NCI-H524 (cell line): ENCODE data around the gene DAAM1.

ENCODE experiments used
- DNase-seq, 2 experiments: peaks; one replicate each; lab custom pipeline; 2025; lab: John Stamatoyannopoulos, UW

Gene DAAM1

DNA sequence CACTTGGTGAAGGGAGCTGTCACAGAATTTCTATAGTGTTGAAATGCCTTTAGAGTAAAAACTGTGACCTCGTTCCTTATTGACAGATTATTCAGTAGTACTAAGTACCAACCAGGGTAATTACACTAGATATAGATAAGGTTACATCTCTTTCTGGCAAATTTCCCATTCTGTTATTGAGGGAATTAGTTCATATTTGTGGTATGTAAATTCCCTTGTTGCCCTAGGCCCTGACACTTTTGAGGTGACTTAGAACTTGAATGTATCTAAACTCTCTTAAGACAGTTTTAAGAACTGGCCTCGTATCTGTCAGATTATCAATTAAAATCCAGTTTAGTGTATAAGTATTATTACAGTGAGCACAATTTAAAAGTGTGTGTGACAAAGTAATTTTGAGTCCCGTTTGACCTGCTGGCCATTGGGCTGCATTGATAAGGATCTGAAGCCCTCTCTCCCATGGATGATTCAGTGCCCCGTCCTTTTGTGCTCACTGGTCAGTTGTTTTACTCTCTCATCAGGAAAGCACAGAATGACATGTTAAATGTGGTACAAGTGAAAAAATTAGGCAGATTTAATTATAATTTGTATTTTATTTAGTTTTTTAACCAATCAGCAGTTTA, 153.5 kb downstream of the DAAM1 start:
- peak in 1 of 2 experiments; percentile 63 for DNase-seq

DNA sequence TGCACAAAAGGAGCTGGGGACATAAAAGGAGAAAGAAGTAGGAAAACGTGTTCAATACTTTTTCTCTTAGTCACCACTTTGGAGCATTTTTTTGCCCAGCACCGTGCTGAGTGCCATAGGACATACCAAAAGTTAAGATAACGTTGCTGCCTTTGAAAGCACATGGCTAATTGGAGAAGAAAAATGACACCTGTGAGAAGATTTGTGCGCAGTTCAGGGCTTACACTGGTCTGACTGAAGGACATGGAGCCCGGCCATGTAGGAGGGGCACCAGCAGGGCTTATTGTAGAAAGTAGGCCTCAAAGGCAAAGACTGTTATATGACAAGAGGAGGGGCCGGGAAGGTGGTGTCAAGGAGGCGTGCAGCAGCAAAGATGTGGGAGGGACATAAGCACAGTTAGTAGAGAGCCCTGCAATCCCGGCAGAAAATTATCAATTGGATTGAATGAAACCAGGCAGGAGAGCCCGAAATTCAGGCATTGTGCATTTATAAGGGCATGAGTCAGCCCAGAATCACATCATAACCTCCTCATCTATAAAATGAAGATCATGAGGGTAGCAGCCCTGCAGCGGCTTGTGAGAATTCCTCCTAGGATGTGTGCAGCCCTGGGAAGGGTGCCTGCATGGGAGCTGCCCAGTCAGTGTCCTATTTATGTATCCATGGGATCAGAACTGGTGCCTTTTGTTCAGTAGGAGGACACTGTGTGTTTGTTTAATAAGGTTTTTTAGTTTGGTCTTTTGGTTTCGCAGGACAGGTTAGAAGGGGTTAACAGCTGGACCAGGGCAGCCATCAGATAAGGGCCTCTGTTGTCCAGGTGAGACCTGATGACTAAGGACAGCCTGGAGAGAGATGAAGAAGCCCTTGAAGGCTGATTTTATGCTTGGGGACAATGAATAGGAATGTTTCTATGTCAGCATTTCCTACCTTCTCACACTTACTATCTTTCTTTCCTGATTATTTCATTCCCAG, 154.3 kb downstream of the DAAM1 start:
- DNase-seq: peak in 1 of 2 experiments; percentile 37

DNA sequence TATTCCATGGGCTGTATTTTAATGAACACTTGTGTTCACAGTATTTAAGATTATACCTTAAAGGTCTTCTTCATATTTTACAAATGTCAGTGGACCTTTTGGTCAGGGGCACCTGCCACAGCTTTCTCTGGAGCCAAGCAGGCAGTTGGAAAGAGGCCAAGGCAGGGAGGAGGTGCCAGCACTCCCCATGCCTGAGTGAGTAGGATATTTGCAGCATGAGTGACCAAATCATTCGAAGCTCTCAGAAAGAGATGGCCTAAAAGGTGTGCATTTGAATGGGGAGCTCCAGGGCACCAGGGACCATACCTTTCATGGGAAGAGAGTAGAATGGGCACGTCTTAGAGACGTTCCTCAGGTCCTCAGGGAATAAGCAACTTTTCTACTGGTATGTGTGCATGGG, 155.1 kb downstream of the DAAM1 start:
- peak; percentile 45 to 68 for DNase-seq

DNA sequence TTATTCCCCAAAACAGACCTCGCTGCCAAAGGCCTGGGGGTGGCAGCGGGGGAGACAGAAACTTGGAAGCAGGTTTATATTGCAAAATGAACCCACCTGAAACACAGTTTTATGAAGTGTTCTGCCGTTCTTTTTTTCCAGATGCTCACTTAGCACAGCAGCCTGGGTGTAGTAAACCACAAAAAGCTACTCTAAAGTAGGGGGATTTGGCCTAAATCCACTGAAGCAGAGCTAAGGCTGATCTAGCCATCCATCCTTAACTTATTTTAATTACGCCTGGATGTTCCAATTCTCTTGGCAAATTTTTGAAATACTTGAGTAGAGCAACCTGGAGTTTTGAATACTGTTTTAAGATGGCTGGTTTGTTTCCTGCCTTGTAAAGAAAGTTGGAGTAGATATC, 155.5 kb downstream of the DAAM1 start:
- no peak for DNase-seq

DNA sequence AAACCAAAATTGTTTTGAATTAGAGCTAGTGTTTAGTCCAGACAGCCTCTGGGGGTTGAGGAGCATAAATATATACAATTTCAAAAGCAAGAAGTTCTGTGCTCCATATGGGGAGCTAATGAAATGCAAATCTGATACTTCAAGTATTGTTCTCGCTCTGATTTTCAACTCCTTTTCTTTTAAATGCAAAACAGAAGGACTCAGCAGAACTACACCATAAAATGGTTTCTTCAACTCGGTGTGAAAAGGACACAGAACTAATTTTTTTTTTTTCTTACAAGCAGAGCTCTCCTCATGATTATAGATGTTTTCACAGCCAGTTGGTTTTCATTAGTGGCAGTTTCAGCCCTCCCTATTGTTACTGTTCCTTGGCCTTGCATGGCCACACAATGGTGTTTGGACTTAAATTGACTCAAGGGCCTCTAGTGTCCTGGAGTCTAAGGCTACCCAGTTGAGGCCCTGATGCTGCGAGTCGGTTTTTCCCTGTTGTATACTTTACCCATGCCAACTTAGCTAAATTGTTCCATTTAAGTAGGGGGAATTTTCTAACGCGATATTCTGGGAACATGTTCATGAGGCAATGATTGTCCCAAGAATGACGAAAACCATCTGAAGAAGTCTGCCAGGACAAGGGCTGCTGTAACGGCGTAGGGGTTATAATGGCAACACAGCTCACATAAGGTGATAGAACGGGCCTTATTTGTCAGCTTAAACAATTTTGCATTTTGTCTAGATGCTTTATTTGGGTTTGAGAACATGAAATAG, 156.4 kb downstream of the DAAM1 start:
- peak; percentile 77 to 94 for DNase-seq

DNA sequence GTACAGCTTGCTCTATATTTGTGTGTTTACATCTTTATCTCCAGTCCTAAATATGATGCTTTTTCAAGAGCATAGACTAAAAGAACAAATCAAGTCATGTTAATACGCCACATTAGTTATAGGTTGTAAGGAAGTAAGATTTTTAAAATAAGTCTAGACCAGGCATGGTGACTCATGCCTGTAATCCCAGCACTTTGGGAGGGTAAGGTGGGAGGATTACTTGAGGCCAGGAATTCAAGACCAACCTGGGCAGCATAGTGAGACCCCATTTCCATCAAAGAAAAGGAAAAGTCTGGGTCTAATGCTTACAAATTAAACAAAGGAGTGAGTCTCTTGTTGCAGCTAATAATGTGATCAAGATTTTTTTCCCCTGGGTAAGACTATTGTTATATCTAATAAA, 157.9 kb downstream of the DAAM1 start:
- DNase-seq: no peak

DNA sequence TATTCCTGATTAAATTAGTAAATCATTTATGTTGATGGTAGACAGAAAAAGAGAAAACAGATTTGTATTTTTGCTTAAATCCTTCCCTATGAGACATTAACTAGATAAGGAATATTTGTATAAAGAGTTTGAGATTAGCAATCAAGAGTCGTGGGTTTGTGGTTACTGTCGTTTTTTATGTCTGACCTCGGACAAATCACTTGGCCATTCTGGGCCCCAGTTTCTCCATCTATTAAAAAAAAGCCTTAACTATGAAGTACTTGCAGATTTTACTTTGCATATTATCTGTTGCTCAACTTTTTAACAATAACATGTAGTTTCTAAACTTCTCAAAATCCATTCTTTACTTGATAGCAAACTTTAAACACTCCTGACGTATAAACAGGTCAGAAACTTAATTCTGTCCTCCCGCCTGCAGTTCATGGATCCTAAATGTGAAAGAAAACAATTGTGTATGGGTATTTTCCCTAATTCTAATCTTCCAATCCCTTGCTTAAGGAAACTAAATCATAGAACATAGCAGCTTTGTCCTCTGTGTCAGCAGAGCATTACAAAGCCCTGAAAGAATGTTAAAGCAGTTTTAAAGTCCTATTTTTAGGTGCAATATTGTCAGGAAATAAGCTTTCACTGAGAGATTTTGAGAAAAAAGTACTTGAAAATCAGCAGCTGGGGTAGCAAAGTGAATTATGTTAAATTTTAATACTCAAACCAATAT, 158.5 kb downstream of the DAAM1 start:
- no peak for DNase-seq

DNA sequence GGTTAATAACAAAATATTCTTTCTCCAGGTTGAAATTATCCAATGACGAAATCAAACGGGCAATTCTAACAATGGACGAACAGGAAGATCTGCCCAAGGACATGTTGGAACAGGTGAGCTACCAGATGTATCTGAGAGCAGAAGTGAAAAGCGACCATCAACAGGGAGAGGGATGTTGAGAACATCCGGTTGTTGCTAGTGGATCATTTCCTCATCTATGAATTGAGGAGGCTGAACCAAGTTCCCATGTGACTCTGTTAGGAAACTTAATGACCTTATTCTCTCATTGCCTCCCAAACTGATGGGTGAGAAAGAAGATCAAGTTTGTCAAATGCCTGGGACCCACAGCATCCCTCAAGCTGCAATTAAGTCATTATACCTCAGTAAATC, 159.0 kb downstream of the DAAM1 start:
- DNase-seq: no peak

DNA sequence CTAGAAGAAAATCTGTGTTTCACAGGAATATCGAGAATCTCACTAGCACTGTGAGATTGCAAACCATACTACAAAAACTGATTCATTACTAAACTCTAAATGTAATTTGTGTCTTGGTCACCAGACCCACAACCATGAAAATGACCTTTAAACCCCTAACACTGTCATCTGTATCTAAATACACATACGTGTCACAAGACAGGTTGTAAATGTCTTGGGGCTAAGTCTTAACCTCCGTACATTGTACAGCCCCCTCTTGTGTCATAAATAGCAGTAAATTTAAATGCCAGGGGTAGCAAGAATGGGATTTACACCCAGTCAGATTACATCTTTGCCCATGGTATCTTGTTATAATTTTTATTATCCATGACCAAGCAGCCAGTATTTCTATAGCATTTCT, 159.4 kb downstream of the DAAM1 start:
- no peak for DNase-seq

DNA sequence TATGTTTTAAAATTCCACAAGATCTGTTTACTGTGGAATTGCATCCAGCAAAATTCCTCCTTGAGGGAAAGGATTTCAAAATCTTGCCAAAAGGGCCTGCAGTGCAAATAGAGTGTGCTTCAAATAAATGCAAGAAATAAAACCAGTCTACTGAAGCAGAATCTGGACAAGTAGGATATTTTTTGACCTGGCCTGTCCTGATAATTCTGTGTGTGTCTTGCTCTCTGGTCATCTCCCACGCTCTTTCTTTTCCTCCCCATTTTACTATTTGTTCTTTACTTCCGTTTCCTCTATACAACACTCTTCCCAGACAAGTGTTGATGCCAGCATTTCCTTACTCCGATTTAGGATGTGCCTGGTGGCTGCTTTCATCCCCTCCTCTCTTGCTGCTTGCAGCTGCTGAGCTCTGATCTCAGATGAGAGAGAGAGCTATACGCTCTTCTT, 160.8 kb downstream of the DAAM1 start:
- DNase-seq: no peak

DNA sequence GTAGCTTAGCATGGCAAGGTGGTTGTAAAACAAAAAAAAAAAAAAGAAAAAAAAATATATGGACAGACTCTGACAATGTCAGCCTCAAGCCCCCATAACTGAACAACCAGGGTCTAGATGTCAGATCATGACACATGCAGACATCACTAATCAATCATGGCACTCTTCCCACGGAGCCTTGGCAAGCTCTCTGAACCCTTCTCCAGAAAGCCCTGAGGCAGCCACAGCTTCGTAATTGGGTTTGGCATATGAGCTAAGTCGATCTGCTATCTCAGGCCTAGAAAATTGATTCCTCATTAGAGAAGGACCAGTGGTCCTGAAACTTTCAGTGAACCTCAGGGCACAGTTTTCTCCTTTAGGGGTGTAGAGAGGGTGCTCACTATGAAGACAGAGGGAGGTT, 164.5 kb downstream of the DAAM1 start:
- DNase-seq: no peak

DNA sequence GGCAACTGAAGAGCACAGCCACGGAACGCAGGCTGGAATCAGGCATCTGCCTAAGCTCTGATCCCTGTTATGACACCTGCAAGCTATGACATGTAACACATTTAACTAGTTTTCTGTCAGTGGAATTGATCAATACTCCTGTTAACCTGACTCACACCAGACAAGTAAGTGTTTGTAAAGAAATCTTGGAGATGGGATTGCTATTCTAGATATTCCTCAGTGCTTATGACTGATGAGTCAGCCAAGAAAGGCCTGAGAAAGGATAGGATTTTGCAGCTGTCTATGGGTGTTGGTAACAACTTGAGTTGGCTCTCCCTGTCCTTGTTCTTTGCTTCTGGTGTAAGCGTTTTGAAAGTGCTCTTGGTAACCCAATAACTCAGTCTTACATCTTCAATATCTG, 166.2 kb downstream of the DAAM1 start:
- no peak for DNase-seq

DNA sequence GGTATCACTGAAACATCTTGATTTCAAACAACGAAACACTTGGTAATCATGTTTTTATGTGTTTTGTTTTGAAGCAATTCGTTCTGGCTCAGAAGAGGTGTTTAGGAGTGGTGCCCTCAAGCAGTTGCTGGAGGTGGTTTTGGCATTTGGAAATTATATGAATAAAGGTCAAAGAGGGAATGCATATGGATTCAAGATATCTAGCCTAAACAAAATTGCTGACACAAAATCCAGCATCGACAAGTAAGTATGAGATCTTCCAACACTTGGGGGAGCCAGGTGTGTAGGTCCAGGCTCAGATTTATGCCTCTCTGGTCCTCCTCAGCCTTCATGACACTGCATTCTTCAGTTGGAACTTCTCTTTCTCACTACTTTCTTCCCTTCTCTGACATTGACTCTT, 166.6 kb downstream of the DAAM1 start:
- DNase-seq: no peak

DNA sequence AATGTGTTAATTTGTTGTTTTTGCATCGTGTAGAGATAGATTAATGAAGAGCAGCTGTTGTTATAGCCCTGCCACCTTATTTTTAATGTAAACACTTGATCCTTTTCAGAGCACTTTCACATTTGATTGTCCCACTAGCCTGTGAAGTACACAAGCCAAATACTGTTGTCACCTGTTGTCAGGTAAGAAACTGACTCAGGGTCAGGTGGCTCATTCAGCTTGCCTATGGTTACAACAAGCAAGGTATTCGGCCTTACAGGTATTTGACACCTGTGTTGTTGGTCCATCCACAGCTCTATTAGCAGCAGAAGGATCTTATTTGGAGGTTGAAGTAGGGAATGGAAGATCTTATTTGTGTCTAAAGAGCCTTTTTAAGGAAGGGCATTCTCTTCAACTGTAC, 167.8 kb downstream of the DAAM1 start:
- no peak for DNase-seq

DNA sequence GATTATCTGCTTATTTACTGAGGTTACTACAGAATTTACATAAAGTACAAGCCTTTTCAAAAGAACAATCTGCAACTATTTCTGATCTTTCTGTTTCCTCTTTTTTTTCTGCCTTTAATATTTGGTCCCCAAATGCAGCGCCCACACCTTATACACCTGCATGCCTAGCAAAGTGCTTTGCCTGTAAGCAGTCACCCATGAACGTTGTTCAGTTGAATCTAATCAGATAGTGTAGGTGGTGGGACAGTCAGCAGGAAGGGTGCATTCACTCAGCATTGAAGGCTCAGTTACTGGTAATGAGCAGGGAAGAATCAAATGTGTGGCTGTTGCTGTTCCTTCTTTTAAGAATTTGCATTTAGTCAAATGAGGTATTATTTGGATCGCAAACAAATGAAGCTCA, 168.3 kb downstream of the DAAM1 start:
- no peak for DNase-seq

DNA sequence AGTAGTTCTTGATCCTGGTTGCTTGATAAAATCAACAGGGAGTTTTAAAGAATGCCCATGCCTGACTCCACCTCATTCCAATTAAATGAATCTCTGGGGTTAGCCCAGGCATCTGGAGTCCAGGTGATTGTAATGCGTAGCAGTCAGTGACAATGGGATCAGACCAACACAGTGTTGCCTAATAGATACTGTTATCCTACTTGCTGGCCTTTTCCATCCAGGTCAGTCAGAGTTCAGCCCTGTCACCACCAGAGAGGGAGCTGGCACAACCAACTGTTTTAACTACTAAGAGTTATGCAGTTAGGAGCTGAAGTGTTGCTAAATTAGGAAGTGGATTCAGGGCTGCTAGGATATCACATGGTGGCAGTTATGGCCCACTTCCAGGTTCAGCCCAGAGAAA, 169.6 kb downstream of the DAAM1 start:
- no peak for DNase-seq

DNA sequence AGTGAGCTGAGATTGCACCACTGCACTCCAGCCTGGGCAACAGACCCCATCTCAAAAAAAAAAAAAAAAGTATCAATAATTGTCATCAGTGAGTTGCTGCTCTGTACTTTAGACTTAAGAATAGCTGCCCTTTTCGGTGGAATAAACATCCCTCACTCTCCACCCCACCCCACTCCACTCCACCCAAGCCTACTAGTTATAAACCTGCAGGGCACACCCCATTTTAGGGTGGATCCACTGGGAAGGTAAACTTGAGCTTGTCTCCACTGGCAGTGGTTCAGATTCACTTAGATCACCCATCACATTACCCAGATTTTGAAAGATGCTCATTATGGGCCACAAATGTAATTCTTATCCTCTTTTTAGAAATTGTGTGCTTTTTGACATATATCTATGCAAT, 170.3 kb downstream of the DAAM1 start:
- no peak for DNase-seq

DNA sequence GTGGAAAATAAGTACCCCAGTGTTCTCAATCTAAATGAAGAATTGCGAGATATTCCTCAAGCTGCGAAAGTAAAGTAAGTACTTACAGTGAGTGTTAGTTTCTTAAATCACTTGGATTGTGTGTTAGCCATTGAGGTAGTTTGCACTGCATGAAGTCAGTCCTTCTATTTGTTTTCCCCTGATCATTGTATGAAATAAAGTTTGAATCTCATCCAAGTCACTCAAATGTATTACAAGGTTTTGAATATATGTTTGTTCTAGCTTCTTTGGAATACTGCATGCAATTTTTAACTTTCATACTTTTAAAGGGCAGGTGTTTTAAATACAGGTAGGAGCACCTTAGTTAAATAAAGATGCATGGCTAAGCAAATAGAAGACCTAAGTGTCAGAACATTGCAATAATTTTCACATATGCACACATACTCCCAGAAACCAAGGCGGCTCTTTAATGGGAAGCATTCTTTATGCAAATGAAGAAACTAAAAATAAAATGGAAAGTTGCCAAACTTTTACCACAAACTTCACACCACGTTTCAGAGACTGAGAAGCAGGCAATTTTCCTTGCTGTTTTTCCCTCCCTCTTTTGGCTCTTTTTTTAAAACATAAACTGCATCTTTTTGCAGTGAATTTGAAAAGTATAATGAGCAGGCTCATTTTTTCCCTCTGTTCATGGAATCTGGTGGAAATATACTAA, 171.1 kb downstream of the DAAM1 start:
- no peak for DNase-seq

DNA sequence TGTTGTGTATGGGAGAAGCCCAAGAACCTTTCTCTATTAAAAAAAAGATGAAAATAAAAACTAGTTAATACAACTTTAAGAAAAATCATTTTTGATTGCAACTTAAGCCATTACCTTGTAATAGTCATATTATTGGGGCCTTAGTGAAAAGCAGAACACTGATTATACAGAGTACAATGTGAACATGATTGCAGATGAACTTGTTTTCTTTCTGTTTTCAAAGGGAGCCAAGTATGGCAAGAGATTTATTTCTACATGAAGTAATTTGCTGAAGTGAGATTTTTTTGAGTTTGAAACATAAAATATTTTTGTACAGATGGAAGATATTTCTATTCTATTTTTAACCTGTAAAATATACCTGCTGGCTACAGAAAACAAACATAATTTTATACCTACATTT, 171.8 kb downstream of the DAAM1 start:
- DNase-seq: no peak

DNA sequence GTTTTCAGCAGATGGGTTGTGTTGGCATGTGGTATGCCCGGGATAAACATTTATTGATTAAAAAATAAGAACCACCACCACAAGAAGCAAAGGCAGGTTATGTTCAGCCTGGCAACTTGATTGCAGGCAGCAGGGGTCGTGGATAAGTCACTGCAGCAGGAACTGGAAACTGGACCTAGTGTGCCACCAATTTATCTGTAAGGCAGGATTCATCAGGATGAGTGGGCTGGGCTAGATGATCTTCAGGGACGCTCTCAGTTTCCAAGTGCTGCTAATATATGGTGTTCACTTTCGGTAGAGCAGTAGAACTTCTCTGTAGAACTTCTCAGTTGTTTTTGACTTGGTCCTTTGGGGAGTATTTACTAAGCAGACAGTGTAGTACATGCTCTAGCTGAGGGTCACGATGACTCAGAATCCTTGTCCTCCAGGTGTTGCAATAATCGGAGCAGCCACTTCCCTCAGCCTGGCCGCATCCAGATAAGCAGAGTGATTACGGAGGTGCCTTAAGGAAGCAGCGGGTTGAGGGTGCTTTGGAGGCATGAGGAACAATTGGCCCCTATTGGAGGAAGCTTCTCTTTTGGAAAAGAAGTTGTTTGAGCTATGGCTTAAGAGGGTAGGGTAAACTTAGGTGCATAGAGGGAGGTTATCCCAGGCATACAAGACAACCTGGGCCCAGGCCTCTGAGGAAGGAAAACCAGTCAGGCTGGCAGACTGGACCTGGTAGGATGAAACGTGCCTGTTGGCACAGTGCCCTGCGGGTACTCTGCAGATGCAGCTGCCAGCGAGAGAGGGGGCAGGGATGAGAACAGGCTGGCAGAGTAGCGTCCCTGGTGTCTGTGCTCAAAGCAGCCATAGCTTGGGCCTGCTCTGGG, 172.7 kb downstream of the DAAM1 start:
- peak; percentile 93 to 98 for DNase-seq
